HepG2 (cell line): Measurements from ENCODE around the gene CNOT10. TPM values are rescaled to one million over a fixed set of nuclear protein-coding genes. Genes with fewer than 3 reads are reported as not detected.
A peak's percentile ranks its signal among the peaks of the same experiment; 100 is the strongest.

ENCODE experiments used
- BCL6 ChIP-seq: IDR thresholded peaks from 2 replicates; pipeline ENCODE4 v1.6.1; 2016; ENCODE audit warnings: missing genetic modification reagents, missing compliant biosample characterization
- GMEB2 ChIP-seq: IDR thresholded peaks from 2 replicates; pipeline ENCODE4 v1.6.1; 2016; ENCODE audit warnings: missing biosample characterization, missing genetic modification reagents, low read depth
- KDM4B ChIP-seq: sonication (generic); formaldehyde crosslinking; IDR thresholded peaks from 2 replicates; pipeline ENCODE4 v1.4.0; 2020; ENCODE audit warnings: missing genetic modification reagents
- MEIS2 ChIP-seq: sonication (generic); formaldehyde crosslinking; IDR thresholded peaks from 2 replicates; pipeline ENCODE4 v1.9.0; 2021; ENCODE audit warnings: mild to moderate bottlenecking, missing genetic modification reagents
- MXD4 ChIP-seq: IDR thresholded peaks from 2 replicates; pipeline ENCODE4 v1.6.1; 2016; ENCODE audit warnings: mild to moderate bottlenecking, missing biosample characterization, missing genetic modification reagents
- NRL ChIP-seq: sonication (generic); formaldehyde crosslinking; IDR thresholded peaks from 2 replicates; pipeline ENCODE4 v1.5.0; 2020; ENCODE audit warnings: missing genetic modification reagents, mild to moderate bottlenecking, moderate library complexity, borderline replicate concordance
- PHF20 ChIP-seq: sonication (generic); formaldehyde crosslinking; IDR thresholded peaks from 2 replicates; pipeline ENCODE4 v1.5.0; 2020; ENCODE audit warnings: mild to moderate bottlenecking, missing genetic modification reagents
- RBM39 ChIP-seq: fragments of 200-400 bp; formaldehyde crosslinking; IDR thresholded peaks from one replicate; pipeline ENCODE4 v1.6.1; 2018; ENCODE audit warnings: antibody characterized with exemption, mild to moderate bottlenecking, low read depth, low read length; ENCODE audit not compliant: poor library complexity, severe bottlenecking
- REXO4 ChIP-seq: sonication (generic); formaldehyde crosslinking; IDR thresholded peaks from 2 replicates; pipeline ENCODE4 v1.8.0; 2022; ENCODE audit warnings: missing genetic modification reagents, mild to moderate bottlenecking, borderline replicate concordance
- TCF12 ChIP-seq, 2 experiments: fragments of 450-650 bp in 1 of 2; sonication (generic) in 1 of 2; formaldehyde crosslinking in 1 of 2; IDR thresholded peaks; 2 replicates each; pipeline versions ENCODE4 v1.6.1 to v1.8.0; 2017 to 2022; ENCODE audit warnings: antibody characterized with exemption in 1 of 2, mild to moderate bottlenecking in 1 of 2, missing genetic modification reagents in 1 of 2, moderate library complexity in 1 of 2
- TP53 ChIP-seq: sonication (generic); formaldehyde crosslinking; conservative IDR thresholded peaks from 2 replicates; pipeline ENCODE4 v1.4.0; 2020; ENCODE audit warnings: missing genetic modification reagents
- ZFY ChIP-seq: sonication (generic); formaldehyde crosslinking; IDR thresholded peaks from 2 replicates; pipeline ENCODE4 v1.4.0; 2020; ENCODE audit warnings: missing genetic modification reagents
- ZNF230 ChIP-seq: sonication (generic); formaldehyde crosslinking; IDR thresholded peaks from 2 replicates; pipeline ENCODE4 v1.4.0; 2020; ENCODE audit warnings: mild to moderate bottlenecking, missing genetic modification reagents
- ZNF232 ChIP-seq: sonication (generic); formaldehyde crosslinking; IDR thresholded peaks from 2 replicates; pipeline ENCODE4 v1.4.0; 2020; ENCODE audit warnings: missing genetic modification reagents, borderline replicate concordance
- ZNF33B ChIP-seq: sonication (generic); formaldehyde crosslinking; IDR thresholded peaks from 2 replicates; pipeline ENCODE4 v1.5.1; 2020; ENCODE audit warnings: mild to moderate bottlenecking, missing genetic modification reagents
- ZNF503 ChIP-seq: sonication (generic); formaldehyde crosslinking; IDR thresholded peaks from 2 replicates; pipeline ENCODE4 v1.4.0; 2020; ENCODE audit warnings: missing genetic modification reagents
- ZNF510 ChIP-seq: sonication (generic); formaldehyde crosslinking; IDR thresholded peaks from 2 replicates; pipeline ENCODE4 v1.4.0; 2020; ENCODE audit warnings: low read depth, mild to moderate bottlenecking, missing genetic modification reagents
- ZNF550 ChIP-seq: sonication (generic); formaldehyde crosslinking; IDR thresholded peaks from 2 replicates; pipeline ENCODE4 v1.4.0; 2020; ENCODE audit warnings: mild to moderate bottlenecking, missing genetic modification reagents, borderline replicate concordance
- ZNF616 ChIP-seq: sonication (generic); formaldehyde crosslinking; IDR thresholded peaks from 2 replicates; pipeline ENCODE4 v1.5.0; 2020; ENCODE audit warnings: low read depth, mild to moderate bottlenecking, missing genetic modification reagents
- ZNF687 ChIP-seq: sonication (generic); formaldehyde crosslinking; IDR thresholded peaks from 2 replicates; pipeline ENCODE4 v1.5.1; 2020; ENCODE audit warnings: mild to moderate bottlenecking, missing genetic modification reagents, moderate library complexity
- ZSCAN30 ChIP-seq: sonication (generic); formaldehyde crosslinking; IDR thresholded peaks from 2 replicates; pipeline ENCODE4 v1.5.0; 2020; ENCODE audit warnings: mild to moderate bottlenecking, missing genetic modification reagents
- polyA plus RNA-seq, 8 experiments: library from polyadenylated mRNA; depleted of rRNA in 3 of 8; stranded (reverse) in 7 of 8; unstranded in 1 of 8; fragments of >200 nt; fragmentation: Illumina TruSeq in 4 of 8; extraction: Trizol in 4 of 8; gene quantifications; 2 replicates each; pipeline versions ENCODE4 v1.2.1 to v1.2.3, GENCODE V29; 2011 to 2016; ENCODE audit warnings: low read depth in 4 of 8, missing spikeins in 1 of 8, mixed read lengths in 1 of 8; ENCODE audit not compliant: insufficient read depth in 1 of 8
- total RNA-seq, 5 experiments: library from RNA; depleted of rRNA; stranded (reverse); fragments of >200 nt; fragmentation: Illumina TruSeq; extraction: Trizol; gene quantifications; 2 replicates each; pipeline ENCODE4 v1.2.3, GENCODE V29; 2016; ENCODE audit warnings: low read depth in 1 of 5

The CNOT10 gene
- total and polyA plus RNA-seq, 2 of the 13 experiments (the other 11 are each of a cell fraction or from before 2014, with no cell fraction given) = 21.2 to 34.1 TPM

GRCh38 chr3:32781211-32781968 lies 96.4 kb downstream of the CNOT10 start (continued):
- peak; percentile 89 for TF ChIP-seq ZNF687
- TF ChIP-seq RBM39 = peak; percentile 44
- TF ChIP-seq ZNF616 (CRISPR knock-in tag) = no peak
- no peak for TF ChIP-seq REXO4 (CRISPR knock-in tag)
- TF ChIP-seq ZNF230 (CRISPR knock-in tag) = 0 out of 2 replicates have a peak, but pooled peaks have one; percentile 33
- TF ChIP-seq ZFY (CRISPR knock-in tag) = peak; percentile 64
- no peak for TF ChIP-seq ZNF510
- no peak for TF ChIP-seq NRL (CRISPR knock-in tag)
- TF ChIP-seq BCL6 (CRISPR knock-in tag) = peak; percentile 49; the same call in 1 of the 2 replicates
- TF ChIP-seq MXD4 (CRISPR knock-in tag) = peak; percentile 64; the same call in 1 of the 2 replicates
- no peak for TF ChIP-seq TCF12 (IDR thresholded peaks at IDR 0.05)
- no peak for TF ChIP-seq TCF12 (CRISPR knock-in tag; IDR thresholded peaks at IDR 0.05)
- no peak for TF ChIP-seq ZNF503 (CRISPR knock-in tag)
- no peak for TF ChIP-seq ZSCAN30 (CRISPR knock-in tag)
- no peak for TF ChIP-seq TP53
- no peak for TF ChIP-seq GMEB2 (CRISPR knock-in tag)
- peak; percentile 85; the same call in 1 of the 2 replicates for TF ChIP-seq MEIS2 (CRISPR knock-in tag)
- 0 out of 2 replicates have a peak, but pooled peaks have one; percentile 36 for TF ChIP-seq ZNF232 (CRISPR knock-in tag)
- peak; percentile 69; the same call in 1 of the 2 replicates for TF ChIP-seq ZNF33B (CRISPR knock-in tag)
- peak; percentile 40; the same call in 1 of the 2 replicates for TF ChIP-seq PHF20 (CRISPR knock-in tag)
- TF ChIP-seq ZNF550 = no peak
- peak; percentile 81 for TF ChIP-seq KDM4B (CRISPR knock-in tag)
